ENCODE results near the gene LMNA. TPM values are rescaled to one million over a fixed set of nuclear protein-coding genes. Genes with fewer than 3 reads are reported as not detected.

The LMNA gene
- total RNA-seq, 4 donors from 2014 or later = 143 to 244 (median 220) TPM

- Histone ChIP-seq H3K4me3 (no peak overlapping the region), H3K36me3 (no peaks in the 10 kb centered on the region), H3K27me3 (peaks cover under 1 to 15% (median 11%) of the 10 kb centered on the region in 3 donors), H3K9me3 (no peaks in the 10 kb centered on the region), H3K27ac (no peak overlapping the region), H3K4me1 (peaks cover 8 to 11% of the 10 kb centered on the region in 2 donors)
- DNase-seq = no peak
- intact Hi-C loops (cut with DNase I; ENCODE audit: low total_unique reads) (loop anchor here (5.0 kb wide), 1 partner anchor 68 kb away; the partner anchor contains the start of gene PMF1), in situ Hi-C loops (cut with MboI; ENCODE audit: low sequenced_read_pairs in 4 of 4) (loop anchor here in 3 of 4 donors (5.0 kb wide), 2 partner anchors 78 to 83 kb away; no protein-coding TSS in a partner anchor)
- no peak for TF ChIP-seq CTCF (IDR thresholded peaks at IDR 0.05 in 4 of 5, conservative IDR thresholded peaks at IDR 0.05 in 1 of 5)
- TF ChIP-seq POLR2A (IDR thresholded peaks at IDR 0.05) = no peak
- ATAC-seq = no peak
These were observed 30.2 kb downstream of the LMNA start for GRCh38 chr1:156144742-156145141.

GRCh38 chr1:156145650-156146019, 31.1 kb downstream of the LMNA start:
- DNase-seq (no peak), ATAC-seq (no peak)
- in situ Hi-C loops (cut with MboI; ENCODE audit: low sequenced_read_pairs in 4 of 4) (loop anchor here in 3 of 4 donors (5.0 kb wide), 2 partner anchors 77 to 82 kb away; no protein-coding TSS in a partner anchor), intact Hi-C loops (cut with DNase I; ENCODE audit: low total_unique reads) (loop anchor here (1.0 to 5.0 kb wide), 2 partner anchors 67 to 80 kb away; partner anchors contain the start of gene PMF1)
- Histone ChIP-seq H3K4me3 (no peak overlapping the region), H3K4me1 (peaks cover 8 to 11% of the 10 kb centered on the region in 2 donors), H3K27me3 (peaks cover 8 to 20% (median 17%) of the 10 kb centered on the region in 3 donors), H3K36me3 (no peaks in the 10 kb centered on the region), H3K9me3 (no peaks in the 10 kb centered on the region), H3K27ac (no peak overlapping the region)
- no peak for TF ChIP-seq POLR2A (IDR thresholded peaks at IDR 0.05)
- no peak for TF ChIP-seq CTCF (IDR thresholded peaks at IDR 0.05 in 4 of 5, conservative IDR thresholded peaks at IDR 0.05 in 1 of 5)

- H3K36me3 ChIP-seq = no peaks in the 10 kb centered on the region
- peaks cover 10 to 11% of the 10 kb centered on the region in 2 donors for H3K4me1 ChIP-seq
- intact Hi-C loops (cut with DNase I; ENCODE audit: low total_unique reads) (loop anchor here (1.0 to 5.0 kb wide), 2 partner anchors 66 to 79 kb away; partner anchors contain the start of gene PMF1), in situ Hi-C loops (cut with MboI; ENCODE audit: low sequenced_read_pairs in 4 of 4) (loop anchor here in 3 of 4 donors (5.0 kb wide), 2 partner anchors 76 to 81 kb away; no protein-coding TSS in a partner anchor)
- ATAC-seq (peak; percentile 61 to 66), DNase-seq (peak in 1 of 2 donors; percentile 55)
- TF ChIP-seq POLR2A (IDR thresholded peaks at IDR 0.05) (no peak), CTCF (IDR thresholded peaks at IDR 0.05 in 4 of 5, conservative IDR thresholded peaks at IDR 0.05 in 1 of 5) (peak; percentile 58 to 72 (median 67))
- no peak overlapping the region for H3K27ac ChIP-seq
- H3K4me3 ChIP-seq = peak overlapping the region in 1 of 4 donors; percentile 6
- no peaks in the 10 kb centered on the region for H3K9me3 ChIP-seq
- peaks cover 8 to 21% (median 17%) of the 10 kb centered on the region in 3 donors for H3K27me3 ChIP-seq
These were observed 31.7 kb downstream of the LMNA start for GRCh38 chr1:156146020-156146768.

GRCh38 chr1:156146769-156147405, 32.4 kb downstream of the LMNA start:
- no peak overlapping the region for H3K27ac ChIP-seq
- intact Hi-C loops (cut with DNase I; ENCODE audit: low total_unique reads) (loop anchor here (1.0 to 5.0 kb wide), 2 partner anchors 65 to 78 kb away; partner anchors contain the start of gene PMF1), in situ Hi-C loops (cut with MboI; ENCODE audit: low sequenced_read_pairs in 4 of 4) (loop anchor here in 3 of 4 donors (5.0 kb wide), 2 partner anchors 75 to 80 kb away; no protein-coding TSS in a partner anchor)
- H3K4me3 ChIP-seq = no peak overlapping the region
- H3K27me3 ChIP-seq = peaks cover 8 to 21% (median 17%) of the 10 kb centered on the region in 3 donors
- ATAC-seq (no peak), DNase-seq (no peak)
- no peaks in the 10 kb centered on the region for H3K9me3 ChIP-seq
- no peaks in the 10 kb centered on the region for H3K36me3 ChIP-seq
- TF ChIP-seq POLR2A (IDR thresholded peaks at IDR 0.05) (no peak), CTCF (IDR thresholded peaks at IDR 0.05 in 4 of 5, conservative IDR thresholded peaks at IDR 0.05 in 1 of 5) (no peak)
- peaks cover 11 to 12% of the 10 kb centered on the region in 2 donors for H3K4me1 ChIP-seq

Measured in gastrocnemius medialis (tissue), 4 donors.